HEK293 (cell line): ENCODE data around the gene ELAPOR2.

ENCODE experiments used
- BCL11A ChIP-seq: fragments of 450-650 bp; formaldehyde crosslinking; IDR thresholded peaks from 2 replicates; pipeline ENCODE4 v1.5.1; 2016; ENCODE audit warnings: low read depth, missing biosample characterization, missing genetic modification characterization
- GLI4 ChIP-seq: fragments of 450-650 bp; formaldehyde crosslinking; IDR thresholded peaks from 2 replicates; pipeline ENCODE4 v1.5.1; 2016; ENCODE audit warnings: missing biosample characterization, missing genetic modification characterization
- ZNF23 ChIP-seq: fragments of 450-650 bp; formaldehyde crosslinking; IDR thresholded peaks from 2 replicates; pipeline ENCODE4 v1.5.1; 2016; ENCODE audit warnings: missing biosample characterization, missing genetic modification characterization, borderline replicate concordance
- ZNF623 ChIP-seq: fragments of 450-650 bp; formaldehyde crosslinking; IDR thresholded peaks from 2 replicates; pipeline ENCODE4 v1.5.1; 2016; ENCODE audit warnings: missing biosample characterization, missing genetic modification characterization
- TF ChIP-seq, protein P1 (sequence below): fragments of 450-650 bp; formaldehyde crosslinking; IDR thresholded peaks from 2 replicates; pipeline ENCODE4 v1.5.1; 2017; ENCODE audit warnings: missing biosample characterization, missing genetic modification characterization
- TF ChIP-seq, protein P2 (sequence below): fragments of 450-650 bp; formaldehyde crosslinking; IDR thresholded peaks from 2 replicates; pipeline ENCODE4 v1.5.1; 2016; ENCODE audit warnings: missing biosample characterization, missing genetic modification characterization
- TF ChIP-seq, protein P3 (sequence below): fragments of 450-650 bp; formaldehyde crosslinking; IDR thresholded peaks from 2 replicates; pipeline ENCODE4 v1.5.1; 2017; ENCODE audit warnings: missing biosample characterization, missing genetic modification characterization
- TF ChIP-seq, protein P4 (sequence below): fragments of 450-650 bp; formaldehyde crosslinking; IDR thresholded peaks from 2 replicates; pipeline ENCODE4 v1.5.1; 2017; ENCODE audit warnings: missing biosample characterization, mild to moderate bottlenecking, missing genetic modification characterization, moderate library complexity

DNA sequence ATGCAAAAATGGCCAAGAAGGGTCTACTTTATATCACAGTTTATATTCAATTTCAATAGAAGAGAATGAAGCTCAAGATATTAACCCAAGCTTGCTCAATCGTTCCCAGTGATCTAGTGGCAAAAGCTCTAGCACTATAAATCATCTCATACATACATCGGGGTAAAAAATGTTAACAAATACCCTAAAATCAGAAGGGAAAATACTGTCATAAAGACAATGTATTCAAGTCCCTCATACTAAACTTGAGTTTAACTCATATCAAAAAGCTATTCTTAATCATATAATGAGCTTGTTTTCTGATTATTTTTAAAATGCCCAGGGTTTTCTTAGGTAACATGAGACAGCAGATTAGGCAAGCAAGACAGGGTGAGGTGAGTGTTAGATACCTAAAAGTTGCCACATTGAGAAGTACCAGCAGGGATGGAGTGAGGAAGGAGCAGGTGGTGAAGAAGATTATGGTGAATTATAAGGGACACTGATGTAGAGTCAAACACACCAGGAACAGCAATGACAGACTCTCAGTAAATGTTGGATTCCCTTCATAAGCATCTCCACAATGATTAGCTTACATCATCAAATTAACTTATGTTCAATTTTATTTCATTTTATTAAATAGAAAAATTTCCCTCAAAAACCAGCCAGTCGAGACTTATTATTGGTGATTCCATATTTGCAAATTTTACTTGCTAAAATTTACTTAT lies 46.2 kb downstream of the ELAPOR2 start:
- TF ChIP-seq, protein P1, sequence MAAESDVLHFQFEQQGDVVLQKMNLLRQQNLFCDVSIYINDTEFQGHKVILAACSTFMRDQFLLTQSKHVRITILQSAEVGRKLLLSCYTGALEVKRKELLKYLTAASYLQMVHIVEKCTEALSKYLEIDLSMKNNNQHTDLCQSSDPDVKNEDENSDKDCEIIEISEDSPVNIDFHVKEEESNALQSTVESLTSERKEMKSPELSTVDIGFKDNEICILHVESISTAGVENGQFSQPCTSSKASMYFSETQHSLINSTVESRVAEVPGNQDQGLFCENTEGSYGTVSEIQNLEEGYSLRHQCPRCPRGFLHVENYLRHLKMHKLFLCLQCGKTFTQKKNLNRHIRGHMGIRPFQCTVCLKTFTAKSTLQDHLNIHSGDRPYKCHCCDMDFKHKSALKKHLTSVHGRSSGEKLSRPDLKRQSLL (tag by site-specific recombination) = no peak
- no peak for TF ChIP-seq BCL11A (tag by site-specific recombination)
- TF ChIP-seq, protein P2, sequence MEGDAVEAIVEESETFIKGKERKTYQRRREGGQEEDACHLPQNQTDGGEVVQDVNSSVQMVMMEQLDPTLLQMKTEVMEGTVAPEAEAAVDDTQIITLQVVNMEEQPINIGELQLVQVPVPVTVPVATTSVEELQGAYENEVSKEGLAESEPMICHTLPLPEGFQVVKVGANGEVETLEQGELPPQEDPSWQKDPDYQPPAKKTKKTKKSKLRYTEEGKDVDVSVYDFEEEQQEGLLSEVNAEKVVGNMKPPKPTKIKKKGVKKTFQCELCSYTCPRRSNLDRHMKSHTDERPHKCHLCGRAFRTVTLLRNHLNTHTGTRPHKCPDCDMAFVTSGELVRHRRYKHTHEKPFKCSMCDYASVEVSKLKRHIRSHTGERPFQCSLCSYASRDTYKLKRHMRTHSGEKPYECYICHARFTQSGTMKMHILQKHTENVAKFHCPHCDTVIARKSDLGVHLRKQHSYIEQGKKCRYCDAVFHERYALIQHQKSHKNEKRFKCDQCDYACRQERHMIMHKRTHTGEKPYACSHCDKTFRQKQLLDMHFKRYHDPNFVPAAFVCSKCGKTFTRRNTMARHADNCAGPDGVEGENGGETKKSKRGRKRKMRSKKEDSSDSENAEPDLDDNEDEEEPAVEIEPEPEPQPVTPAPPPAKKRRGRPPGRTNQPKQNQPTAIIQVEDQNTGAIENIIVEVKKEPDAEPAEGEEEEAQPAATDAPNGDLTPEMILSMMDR = no peak
- TF ChIP-seq ZNF623 (tag by site-specific recombination) = no peak
- TF ChIP-seq, protein P3, sequence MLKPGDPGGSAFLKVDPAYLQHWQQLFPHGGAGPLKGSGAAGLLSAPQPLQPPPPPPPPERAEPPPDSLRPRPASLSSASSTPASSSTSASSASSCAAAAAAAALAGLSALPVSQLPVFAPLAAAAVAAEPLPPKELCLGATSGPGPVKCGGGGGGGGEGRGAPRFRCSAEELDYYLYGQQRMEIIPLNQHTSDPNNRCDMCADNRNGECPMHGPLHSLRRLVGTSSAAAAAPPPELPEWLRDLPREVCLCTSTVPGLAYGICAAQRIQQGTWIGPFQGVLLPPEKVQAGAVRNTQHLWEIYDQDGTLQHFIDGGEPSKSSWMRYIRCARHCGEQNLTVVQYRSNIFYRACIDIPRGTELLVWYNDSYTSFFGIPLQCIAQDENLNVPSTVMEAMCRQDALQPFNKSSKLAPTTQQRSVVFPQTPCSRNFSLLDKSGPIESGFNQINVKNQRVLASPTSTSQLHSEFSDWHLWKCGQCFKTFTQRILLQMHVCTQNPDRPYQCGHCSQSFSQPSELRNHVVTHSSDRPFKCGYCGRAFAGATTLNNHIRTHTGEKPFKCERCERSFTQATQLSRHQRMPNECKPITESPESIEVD = no peak
- no peak for TF ChIP-seq GLI4 (tag by site-specific recombination)
- TF ChIP-seq, protein P4, sequence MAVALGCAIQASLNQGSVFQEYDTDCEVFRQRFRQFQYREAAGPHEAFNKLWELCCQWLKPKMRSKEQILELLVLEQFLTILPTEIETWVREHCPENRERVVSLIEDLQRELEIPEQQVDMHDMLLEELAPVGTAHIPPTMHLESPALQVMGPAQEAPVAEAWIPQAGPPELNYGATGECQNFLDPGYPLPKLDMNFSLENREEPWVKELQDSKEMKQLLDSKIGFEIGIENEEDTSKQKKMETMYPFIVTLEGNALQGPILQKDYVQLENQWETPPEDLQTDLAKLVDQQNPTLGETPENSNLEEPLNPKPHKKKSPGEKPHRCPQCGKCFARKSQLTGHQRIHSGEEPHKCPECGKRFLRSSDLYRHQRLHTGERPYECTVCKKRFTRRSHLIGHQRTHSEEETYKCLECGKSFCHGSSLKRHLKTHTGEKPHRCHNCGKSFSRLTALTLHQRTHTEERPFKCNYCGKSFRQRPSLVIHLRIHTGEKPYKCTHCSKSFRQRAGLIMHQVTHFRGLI (tag by site-specific recombination) = no peak
- no peak for TF ChIP-seq ZNF23 (tag by site-specific recombination)
